Adrenal gland (tissue), 5 donors: ENCODE measurements around the gene CPVL.

Experiments
- POLR2A ChIP-seq, 2 donors: fragments of 450-650 bp; IDR thresholded peaks; one replicate each; pipeline ENCODE4 v1.6.1; 2017; ENCODE audit warnings: antibody characterized with exemption in 2 of 2, mild to moderate bottlenecking in 2 of 2, moderate library complexity in 1 of 2
- TF ChIP-seq, protein P1 (sequence below), 6 experiments: fragments of 450-650 bp in 4 of 6; fragments of 200-600 bp in 2 of 6; sonication (generic) in 1 of 6; IDR thresholded peaks; 1 replicate in 5 of 6; 2 replicates in 1 of 6; pipeline versions ENCODE4 v1.5.1 to v1.8.0; 2016 to 2021; ENCODE audit warnings: antibody characterized with exemption in 6 of 6, mild to moderate bottlenecking in 2 of 6, moderate library complexity in 1 of 6
- donor health status: DM: no; HTN: no; CAD: no.

DNA sequence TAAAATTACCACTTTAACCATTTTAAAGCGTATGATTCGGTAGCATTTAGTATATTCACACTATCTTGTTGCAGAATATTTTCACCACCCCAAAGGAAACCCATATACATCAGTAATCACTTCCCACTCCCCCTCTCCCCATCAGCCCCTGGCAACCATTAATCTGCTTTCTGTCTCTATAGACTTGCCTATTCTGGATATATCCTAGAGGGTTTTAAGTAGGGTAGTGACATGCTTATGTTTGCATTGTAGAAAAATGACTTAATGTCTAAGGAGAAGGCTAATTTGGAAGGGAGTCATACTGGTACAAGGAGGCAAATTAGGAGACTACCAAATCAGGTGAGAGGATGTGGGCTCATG is 145.6 kb downstream of the CPVL start:
- TF ChIP-seq, protein P1, sequence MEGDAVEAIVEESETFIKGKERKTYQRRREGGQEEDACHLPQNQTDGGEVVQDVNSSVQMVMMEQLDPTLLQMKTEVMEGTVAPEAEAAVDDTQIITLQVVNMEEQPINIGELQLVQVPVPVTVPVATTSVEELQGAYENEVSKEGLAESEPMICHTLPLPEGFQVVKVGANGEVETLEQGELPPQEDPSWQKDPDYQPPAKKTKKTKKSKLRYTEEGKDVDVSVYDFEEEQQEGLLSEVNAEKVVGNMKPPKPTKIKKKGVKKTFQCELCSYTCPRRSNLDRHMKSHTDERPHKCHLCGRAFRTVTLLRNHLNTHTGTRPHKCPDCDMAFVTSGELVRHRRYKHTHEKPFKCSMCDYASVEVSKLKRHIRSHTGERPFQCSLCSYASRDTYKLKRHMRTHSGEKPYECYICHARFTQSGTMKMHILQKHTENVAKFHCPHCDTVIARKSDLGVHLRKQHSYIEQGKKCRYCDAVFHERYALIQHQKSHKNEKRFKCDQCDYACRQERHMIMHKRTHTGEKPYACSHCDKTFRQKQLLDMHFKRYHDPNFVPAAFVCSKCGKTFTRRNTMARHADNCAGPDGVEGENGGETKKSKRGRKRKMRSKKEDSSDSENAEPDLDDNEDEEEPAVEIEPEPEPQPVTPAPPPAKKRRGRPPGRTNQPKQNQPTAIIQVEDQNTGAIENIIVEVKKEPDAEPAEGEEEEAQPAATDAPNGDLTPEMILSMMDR (IDR thresholded peaks at IDR 0.05), result no peak
- TF ChIP-seq POLR2A (IDR thresholded peaks at IDR 0.05), result no peak
